NCI-H446 (cell line): Measurements from ENCODE around the gene LRTM2.

ENCODE experiments used
- DNase-seq, 2 experiments: peaks; one replicate each; lab custom pipeline; 2025; lab: John Stamatoyannopoulos, UW

Gene LRTM2

DNA sequence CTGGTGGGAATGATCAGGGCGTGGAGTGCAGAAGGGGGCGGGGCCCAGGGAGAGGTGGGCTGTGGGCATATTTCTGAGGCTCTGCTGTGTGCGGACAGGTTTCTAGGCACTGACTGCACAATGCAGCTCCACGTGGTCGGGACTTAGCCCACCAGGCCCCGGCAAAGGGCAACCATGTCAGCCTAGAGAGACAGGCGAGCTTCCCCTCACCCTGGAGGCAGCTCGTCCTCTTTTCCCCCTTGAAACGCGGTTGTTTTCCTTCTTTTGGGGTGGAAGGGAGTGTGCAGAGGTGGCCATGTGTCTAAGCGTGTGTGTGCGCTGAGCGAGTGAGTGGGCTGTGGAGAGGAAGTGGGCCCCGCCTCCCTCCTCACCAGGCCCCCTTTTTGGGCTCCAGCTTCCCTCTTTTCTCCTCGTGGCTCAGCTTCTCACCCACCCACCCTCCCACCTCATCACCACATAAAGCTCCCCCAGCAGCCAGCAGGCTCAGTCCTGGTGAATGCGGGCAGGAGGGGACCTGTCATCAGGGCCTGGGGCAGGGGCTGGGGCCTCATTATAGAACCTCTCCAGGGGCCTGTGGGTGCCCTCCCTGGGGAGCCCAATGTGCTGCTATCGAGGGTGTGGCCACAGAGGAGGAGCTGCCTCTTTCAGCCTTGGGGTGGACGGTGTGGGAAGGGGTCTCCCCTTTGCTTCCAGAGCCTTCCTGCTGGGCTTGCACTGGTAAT is 22.0 kb downstream of the LRTM2 start:
- DNase-seq, result no peak

DNA sequence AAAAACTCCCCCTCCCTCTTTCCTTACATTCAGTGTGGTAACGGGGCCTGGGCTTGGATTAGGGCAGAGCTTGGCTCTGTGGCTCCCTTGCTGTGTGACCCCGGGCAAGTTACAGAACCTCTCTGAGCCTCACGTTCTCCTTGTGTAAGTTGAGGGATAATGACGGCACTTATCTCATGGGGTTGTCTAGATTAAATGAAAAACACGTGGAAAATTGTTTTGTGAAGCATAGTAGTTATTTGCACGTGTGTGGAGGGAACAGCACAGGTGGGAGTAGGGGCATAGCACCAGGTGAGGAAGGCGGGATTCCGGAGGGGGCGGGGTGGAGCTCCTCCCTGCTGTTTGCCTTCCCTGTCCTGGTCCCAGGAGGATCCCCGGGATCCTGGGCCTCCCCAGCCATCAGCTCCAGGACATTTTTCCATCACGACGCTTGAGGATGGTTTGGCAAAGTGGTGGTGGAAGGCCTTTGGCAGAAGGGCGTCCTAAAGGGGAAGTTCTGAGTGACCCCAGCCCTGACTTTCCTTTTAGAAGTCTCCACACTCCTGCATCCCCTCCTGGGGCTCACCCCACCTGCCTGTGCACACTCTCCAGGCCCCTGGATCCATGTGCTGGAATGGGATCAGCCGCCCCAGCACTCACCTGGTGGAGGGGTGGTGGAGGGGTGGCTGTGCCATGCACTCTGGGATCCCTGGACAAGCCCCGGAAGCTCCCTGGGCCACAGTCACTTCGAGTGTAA is 22.7 kb downstream of the LRTM2 start:
- no peak for DNase-seq

DNA sequence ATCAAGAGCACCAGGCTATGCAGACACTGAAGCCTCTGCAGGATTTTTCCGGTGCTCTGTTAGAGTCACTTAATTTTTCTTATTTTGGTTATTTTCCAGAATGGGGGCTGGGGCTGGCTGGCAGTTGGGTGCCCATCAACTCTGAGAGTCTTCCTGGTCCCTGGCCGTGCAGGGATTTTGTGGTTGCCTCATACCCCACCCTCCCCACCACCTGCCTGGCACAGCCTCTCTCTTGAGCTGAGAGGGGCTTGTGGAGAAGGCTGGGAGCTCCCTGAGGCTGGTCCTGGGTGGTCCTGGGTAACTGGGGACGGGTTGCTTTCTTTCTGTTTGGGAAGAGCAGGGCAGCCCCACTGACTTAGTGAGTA is 23.3 kb downstream of the LRTM2 start:
- no peak for DNase-seq

DNA sequence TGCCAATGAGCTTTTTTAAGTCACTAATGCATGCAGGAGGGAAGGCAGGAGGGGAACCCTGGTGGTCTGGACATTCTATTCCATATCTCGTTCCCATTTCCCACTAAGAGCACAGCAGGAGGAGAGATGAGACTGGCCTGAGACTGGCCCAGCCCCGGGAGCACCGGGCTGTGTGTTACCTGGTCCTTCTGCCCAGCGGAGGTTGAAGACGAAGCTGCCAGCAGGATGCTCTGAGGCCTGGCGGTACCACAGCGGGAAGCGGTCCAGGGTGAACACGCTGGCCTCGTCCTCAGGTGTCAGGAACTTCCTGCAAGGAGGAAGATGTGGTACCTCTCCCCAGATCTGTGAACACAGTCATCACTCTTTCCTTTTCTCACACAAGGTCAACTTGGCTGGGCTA is 23.9 kb downstream of the LRTM2 start:
- no peak for DNase-seq

DNA sequence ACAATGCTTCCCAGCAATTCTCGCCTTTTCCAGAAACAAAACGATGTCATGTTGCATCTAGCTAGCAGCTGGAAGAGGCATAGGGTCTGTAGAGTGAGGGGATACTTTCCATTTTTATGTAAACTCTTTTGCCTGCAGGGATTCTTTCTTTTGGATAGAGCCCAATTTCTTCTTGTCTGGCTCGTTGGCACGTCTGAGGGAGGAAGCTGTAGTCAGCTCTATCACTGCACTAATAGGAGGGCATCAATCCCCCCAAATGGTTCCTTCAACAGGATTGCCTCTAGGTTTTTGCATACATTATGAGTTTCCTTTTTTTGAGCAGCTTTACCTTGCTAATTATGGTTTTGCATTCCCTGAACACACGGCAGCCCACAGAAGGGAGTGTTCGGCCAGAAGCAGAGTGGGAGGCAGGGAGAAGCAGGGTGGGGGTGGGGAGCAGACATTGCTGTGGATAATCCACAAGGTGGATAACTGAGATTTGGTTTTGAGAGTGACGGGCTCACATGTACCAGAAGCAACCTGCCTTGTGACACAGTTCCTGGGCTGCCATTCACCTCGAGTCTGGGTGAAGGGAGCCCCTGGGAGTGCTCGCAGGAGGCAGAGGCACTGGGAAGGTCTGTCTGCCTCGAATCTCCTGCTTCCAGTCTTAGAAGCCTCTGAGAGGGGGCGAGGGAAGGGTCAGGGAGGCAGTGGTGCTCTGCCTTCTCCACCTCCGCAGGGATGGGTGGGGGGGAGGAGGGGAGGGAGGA is 24.5 kb downstream of the LRTM2 start:
- DNase-seq, result peak in 1 of 2 experiments; percentile 60

DNA sequence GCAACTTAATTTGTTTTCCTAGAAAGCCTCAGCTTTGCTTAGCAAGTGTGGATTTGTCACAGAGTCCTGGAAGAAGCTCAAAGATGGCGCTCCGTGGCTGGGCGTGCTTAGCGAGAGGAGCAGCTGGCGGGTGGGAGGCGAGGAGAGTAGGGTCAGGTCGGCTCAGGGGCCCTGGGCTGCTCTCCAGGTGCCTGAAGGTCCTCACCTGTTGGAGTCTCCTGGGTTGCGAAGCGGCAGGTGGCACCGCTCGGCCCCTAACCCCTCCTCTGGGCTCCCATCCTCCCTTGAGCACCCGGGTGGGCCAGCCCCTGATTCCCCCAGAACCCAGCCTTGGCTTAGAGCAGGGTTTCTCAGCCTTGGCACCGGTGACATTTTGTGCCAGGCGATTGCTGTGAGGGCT is 25.1 kb downstream of the LRTM2 start:
- DNase-seq, result no peak

DNA sequence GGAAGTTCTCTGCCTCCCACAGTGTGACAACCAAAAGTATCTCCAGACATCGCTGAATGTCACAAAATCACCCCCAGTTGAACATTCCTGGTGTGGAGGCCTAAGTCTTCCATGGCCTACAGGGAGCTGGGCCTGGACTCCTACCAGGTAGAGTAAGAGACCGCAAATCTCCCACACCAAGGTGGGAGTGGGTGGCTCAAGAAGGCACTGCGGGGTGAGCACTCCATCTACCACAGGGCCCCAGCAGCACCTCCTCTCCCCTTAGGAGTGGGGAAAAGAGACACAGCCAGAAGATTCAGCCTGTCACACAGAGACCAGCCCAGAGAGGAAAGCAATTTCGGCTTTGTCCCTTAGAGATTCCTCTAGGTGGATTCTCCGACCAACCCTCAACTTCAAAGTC is 25.5 kb downstream of the LRTM2 start:
- no peak for DNase-seq

DNA sequence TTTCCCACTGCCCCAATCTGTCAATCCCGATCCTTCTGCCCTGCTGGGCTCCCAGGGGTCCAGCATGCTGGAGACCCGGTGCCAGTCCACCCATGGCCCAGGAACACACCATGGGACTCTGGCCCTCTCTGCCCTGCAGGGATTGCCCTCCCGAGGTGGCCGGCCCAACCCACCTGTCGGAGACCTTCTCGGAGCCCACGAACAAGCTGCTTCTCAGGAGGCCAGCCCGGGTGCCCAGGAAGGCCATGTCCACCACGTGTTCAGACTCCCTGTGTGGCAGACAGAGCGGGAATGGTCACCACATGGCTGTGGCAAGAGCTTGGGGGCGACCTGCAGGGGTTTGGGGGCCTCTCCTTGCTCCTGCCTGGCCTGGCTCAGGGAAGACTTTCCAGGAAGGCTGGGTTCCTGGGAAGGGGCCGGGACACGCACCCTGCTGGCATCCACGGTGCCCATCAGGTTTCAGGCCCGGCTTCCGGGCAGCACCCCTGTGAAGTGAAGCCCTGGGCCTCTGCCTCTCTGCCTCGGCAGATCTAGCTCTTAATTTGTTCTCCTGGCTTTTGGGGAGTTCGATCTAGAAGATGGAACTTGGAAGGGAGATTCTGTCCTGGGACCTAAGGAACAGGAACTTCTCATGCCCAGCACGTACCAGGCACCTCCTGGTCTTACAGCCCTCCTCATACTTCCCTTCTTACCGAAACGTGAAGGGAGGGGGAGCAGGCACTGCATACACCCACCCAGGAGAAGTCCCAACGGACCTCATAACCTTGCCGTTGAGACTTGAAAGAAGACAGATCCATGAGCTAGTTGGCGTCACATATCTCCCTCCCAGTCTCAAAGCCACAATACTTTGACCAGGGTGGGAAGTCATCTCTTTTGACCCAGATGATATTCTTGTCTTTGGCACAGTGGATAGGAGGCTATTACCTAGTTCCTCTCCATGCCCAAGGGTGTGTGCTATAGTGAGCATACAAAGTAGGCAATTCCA is 26.3 kb downstream of the LRTM2 start:
- DNase-seq, result no peak

DNA sequence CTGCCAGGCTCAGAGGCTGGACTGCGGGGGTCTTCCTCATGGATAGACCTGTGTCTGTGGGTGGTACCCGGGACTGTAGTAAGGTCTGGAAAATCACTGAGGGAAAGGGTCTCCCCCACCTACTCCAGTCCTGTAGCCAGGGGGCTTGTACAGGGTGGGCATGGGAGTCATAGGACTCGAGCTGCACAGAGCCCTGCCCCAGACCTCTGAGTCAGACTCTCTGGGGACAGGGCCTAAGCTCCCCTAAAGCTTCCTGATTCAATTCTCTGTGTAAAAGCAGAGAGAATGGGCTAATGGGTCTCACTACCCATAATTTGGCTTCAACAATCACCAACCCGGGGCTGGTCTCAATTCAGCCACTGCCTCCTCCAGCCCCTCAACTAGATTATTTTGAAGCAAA is 27.0 kb downstream of the LRTM2 start:
- DNase-seq, result no peak

DNA sequence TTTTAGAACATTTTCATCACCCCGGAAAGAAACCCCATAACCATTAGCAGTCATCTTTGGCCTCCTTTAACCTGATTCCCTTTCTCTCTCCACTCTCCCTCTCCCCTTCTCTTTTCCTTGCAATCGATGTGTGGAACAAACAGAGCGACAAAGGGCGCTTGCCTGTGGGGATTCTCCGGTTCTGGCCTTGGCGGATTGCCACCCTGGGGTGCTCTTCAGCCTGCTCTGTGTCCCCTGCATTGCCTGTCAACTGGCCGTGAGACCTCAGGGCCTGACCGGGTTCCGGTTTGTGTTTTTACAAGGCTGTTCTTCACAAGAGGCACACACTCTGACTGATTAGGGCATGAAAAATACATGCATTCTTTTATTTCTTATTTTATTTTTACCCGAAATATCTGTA is 27.8 kb downstream of the LRTM2 start:
- no peak for DNase-seq

DNA sequence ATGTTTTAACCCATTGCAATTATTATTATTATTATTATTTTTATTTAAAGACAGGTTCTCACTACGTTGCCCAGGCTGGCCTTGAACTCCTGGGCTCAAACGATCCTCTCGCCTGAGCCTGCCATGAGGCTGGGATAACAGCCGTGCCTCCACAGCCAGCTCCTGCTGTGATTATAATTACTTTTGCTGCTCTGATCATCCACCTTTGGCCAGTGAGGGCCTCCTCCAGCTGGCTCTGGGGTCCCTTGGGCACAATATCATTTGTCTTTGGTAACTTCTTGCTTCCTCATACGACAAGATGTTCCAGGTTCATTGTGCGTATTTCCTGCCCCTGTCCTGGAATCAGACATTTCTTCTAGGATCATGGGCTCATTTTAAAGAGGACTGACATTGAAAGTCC is 28.4 kb downstream of the LRTM2 start:
- DNase-seq, result peak; percentile 61 to 91

DNA sequence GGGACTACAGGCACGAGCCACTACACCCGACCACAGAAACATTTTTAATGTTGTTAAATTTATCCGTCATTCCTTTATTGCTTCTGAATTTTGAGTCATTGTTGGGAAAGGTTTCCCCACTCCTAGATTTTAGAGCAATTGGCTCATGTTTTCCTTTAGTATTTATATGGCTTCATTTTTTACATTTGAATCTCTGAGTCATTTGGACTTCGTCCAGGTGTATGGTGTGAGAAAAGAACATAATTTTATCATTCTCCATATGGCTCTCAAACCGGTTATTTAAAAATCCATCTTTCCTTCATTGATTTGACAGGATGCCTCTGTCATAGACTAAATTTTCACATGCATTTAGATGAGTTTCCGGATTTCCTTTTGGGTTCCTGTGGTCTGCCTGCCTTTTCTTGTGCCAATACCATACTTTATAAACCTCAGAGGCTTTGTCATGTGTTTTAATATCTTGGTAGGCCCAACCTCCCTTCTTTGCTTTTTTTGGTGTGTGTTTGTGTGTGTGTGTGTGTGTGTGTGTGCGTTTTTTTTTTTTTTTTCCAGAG is 30.9 kb downstream of the LRTM2 start:
- DNase-seq, result peak; percentile 85 to 91

DNA sequence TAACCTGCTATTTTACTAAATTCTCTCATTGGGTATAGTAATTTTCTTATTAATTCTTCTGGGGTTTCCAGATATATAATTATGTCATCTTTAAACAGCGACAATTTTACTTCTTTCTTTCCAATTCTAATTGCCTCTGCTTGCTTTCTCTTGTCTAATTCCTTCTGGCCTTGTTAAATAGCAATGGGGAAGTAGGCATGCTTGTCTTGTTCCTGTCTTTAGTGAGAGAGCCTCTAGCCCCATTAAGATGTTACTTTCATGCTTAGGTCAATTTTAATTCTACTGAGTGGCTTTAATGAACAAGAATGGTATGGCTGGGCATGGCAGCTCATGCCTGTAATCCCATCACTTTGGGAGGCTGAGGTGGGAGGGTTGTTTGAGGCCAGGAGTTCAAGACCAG is 31.7 kb downstream of the LRTM2 start:
- no peak for DNase-seq

DNA sequence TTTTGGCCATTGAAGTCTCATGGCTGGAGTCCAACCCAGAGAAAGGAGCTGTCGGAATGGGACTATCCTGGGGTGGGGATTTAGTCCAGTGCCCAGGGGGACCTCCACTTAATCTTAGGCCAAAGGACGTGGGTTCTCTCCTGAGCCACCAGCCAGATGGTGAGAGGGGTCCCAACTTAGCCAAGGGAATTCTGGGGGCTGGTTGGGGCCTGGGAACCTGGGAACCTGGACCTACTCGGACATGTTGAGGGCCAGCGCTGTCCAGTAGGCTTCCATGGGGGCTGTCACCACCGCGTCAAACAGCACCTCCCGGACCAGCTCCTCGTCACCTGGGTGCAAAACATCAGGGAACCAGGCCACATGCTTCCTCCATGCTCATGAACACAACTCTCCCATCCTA is 33.4 kb downstream of the LRTM2 start:
- DNase-seq, result no peak

DNA sequence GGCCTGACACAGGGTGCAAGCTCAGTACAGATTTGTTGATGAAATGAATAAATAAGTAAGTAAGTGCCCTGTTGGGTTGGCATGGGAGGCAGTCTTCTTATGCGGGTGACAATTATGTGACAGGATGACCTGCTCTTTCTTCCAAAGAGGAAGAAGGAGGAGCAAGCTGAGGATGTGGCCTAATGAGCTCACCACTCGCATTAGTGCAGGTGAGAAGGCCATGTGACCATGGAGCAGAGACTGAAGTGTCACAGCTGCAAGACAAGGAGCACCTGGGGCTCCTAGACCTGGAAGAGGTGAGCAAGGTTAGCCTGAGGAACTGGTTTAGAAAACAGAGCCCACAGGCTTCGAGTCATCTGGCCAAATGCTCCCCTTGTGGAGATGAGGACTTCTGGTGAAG is 34.9 kb downstream of the LRTM2 start:
- no peak for DNase-seq

DNA sequence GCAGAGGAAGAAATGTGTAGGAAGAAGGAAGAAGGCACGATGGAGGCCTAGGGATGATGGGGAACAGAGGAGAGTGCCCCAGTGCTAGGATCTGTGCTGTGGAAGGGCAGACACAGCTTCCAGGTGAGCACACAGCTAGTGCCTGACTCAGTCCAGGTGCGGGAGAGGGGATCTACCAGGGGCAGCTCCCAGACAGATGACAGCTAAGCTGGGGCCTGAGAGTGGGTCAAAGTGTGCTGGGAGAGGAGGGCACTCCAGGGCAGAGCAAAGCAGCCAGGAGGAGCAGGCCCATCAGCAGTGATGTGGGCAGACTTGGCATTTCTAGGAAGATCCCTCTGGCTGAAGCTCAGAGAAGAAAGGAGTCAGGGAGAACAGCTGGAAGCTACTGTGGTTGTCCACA is 36.7 kb downstream of the LRTM2 start:
- DNase-seq, result no peak

DNA sequence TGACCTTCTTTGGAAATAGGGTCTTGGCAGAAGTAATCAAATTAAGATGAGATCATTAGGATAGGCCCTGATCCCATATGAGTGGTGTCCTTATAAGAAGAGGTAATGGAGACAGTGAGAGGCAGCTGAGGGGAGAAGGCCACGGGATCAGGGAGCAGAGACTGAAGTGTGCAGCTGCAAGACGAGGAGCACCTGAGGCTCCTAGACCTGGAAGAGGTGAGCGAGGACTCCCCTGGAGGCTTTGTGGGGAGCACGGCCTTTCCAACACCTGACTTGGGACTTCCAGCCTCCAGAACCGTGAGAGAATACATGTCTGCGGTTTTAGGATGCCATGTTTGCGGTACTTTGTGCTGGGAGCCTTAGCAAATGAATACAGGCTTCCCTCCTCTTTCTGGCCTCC is 37.5 kb downstream of the LRTM2 start:
- no peak for DNase-seq

DNA sequence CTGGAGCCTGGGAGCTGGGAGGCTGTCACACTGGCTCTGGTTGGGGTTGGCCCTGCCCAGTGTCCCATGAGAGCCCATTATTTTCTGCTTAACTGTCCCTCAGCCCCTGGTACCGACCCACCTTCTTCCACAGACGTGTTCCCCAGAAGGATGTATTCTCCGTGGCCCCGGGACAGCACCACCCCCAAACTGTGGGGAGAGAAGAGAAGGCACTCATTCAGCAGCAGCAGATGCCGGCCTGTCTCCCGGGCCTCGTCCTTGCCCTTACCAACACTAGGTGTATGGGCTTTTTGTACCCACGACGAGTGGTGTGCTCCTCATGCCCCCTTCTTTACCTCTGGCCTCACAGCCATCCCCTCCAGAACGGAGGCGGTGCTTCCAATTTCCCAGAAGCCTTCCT is 38.1 kb downstream of the LRTM2 start:
- DNase-seq, result no peak

DNA sequence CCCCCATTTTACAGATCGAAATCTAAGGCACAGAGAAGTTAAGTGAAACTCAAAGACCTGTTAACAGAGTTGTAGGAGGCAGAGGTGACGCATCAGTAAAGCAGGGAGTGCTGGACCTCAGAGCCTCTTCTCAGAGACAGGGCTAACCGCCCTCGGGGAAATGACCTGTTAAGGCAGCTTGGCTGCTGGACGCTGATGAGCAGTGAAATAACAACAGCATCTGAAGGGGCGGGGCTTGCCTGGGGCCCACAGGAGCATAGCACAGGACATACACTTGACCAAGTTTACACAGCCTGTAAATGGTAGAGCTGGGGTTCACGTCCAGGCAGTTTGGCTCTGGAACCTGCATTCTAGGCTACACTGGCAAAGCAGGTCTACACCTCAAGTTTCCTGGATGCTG is 39.3 kb downstream of the LRTM2 start:
- DNase-seq, result no peak

DNA sequence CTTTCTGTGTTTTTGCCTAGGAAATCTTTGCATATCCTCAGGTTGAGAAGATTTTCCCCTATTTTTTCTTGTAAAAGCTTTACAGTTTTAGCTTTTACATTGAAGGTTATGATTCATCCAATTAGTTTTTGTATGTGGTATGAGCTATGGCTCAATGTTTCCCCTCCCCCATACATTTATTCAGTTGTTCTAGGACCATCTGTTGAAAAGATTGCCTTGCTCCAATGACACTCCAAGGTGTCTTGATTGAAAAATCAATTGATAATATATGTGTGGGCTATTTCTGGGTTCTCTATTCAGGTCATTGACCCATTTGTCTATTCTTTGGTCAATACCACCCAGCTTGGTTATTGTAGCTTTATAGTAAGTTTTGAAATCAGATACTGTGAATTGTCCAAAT is 42.6 kb downstream of the LRTM2 start:
- DNase-seq, result peak in 1 of 2 experiments; percentile 35

DNA sequence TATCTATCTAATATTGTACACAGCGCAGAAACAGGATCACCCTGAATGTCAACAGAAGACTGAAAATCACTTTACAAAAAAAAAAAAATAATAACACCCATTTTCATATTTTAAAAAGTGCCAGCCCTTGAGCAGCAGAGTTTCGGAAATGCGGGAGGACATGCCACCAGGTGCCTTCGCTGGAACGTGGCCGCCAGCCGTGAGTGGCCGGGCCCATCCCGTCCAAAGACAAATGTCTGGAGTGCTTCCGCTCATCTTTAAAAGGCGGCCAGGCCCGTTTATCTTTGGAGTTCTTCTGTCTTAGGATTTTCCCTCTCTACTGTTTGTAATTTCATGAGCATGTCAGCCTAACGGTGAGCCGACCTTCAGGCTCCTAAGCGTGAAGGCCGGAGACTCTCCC is 43.5 kb downstream of the LRTM2 start:
- no peak for DNase-seq

DNA sequence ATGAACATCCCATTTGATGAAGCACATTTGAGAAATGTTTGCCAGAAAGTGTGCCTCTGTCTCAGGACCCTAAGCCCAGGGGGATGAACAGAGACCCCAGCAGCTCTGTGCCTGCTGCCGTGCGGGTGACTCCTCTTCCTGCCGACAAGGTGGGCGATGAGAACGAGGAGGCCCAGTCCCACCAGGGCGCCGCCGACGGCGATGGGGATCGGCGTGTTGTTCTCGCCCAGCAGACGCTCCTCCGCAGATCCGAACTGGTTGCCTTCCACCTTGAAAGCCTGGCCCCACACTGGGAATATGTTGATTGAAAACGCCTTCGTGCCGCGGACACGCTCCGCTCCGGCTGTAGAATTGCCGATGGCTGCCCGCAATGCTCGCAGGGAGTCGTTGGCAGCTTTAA is 44.1 kb downstream of the LRTM2 start:
- DNase-seq, result no peak
